Stimulated activated effector memory CD8-positive, alpha-beta T cell treated with anti-CD3 and anti-CD28 coated beads, Interleukin-12 subunit alpha, Interleukin-12 subunit beta, amount 100 ng/mL, for 72 hours (primary cell): Measurements from ENCODE around the gene GNAT1.

Experiments
- ATAC-seq: fragments of 150-1000 bp; cut with Tn5 transposase; 2 replicates; pipeline ENCODE4 v1.10.0; 2021
- DNase-seq, 2 donors: peaks; one replicate each; pipeline ENCODE4 v3.0.0; 2021 to 2022; ENCODE audit warnings: low spot score in 2 of 2
- H3K27ac Mint-ChIP-seq: one replicate; pipeline ENCODE4 v1.8.0; 2022; ENCODE audit warnings: mild to moderate bottlenecking, mixed read lengths
- H3K36me3 Mint-ChIP-seq: one replicate; pipeline ENCODE4 v1.8.0; 2022; ENCODE audit warnings: mild to moderate bottlenecking, mixed read lengths
- H3K4me1 Mint-ChIP-seq: one replicate; pipeline ENCODE4 v1.8.0; 2022; ENCODE audit warnings: mixed read lengths
- H3K4me3 Mint-ChIP-seq: one replicate; pipeline ENCODE4 v1.8.0; 2022; ENCODE audit warnings: mild to moderate bottlenecking, mixed read lengths
- H3K9me3 Mint-ChIP-seq: one replicate; pipeline ENCODE4 v1.8.0; 2022; ENCODE audit warnings: mixed read lengths

The GNAT1 gene

GRCh38 chr3:50168791-50169190, 22.6 kb upstream of the GNAT1 start:
- H3K9me3 Mint-ChIP-seq = no peaks in the 10 kb centered on the region
- no peak overlapping the region for H3K27ac Mint-ChIP-seq
- DNase-seq = no peak
- ATAC-seq = no peak
- peaks cover 5% of the 10 kb centered on the region for H3K4me1 Mint-ChIP-seq
- no peaks in the 10 kb centered on the region for H3K36me3 Mint-ChIP-seq
- no peak overlapping the region for H3K4me3 Mint-ChIP-seq

GRCh38 chr3:50169232-50169832, 22.1 kb upstream of the GNAT1 start:
- peaks cover 7% of the 10 kb centered on the region for H3K4me1 Mint-ChIP-seq

GRCh38 chr3:50169858-50170257, 21.6 kb upstream of the GNAT1 start:
- H3K4me3 Mint-ChIP-seq = no peak overlapping the region
- H3K36me3 Mint-ChIP-seq = no peaks in the 10 kb centered on the region
- ATAC-seq (no peak), DNase-seq (no peak)
- no peak overlapping the region for H3K27ac Mint-ChIP-seq
- peaks cover 7% of the 10 kb centered on the region for H3K4me1 Mint-ChIP-seq
- H3K9me3 Mint-ChIP-seq = no peaks in the 10 kb centered on the region

More at GRCh38 chr3:50169232-50169832, 22.1 kb upstream of the GNAT1 start:
- no peak for ATAC-seq
- Mint-ChIP-seq H3K9me3 (no peaks in the 10 kb centered on the region), H3K27ac (no peak overlapping the region), H3K4me3 (no peak overlapping the region), H3K36me3 (no peaks in the 10 kb centered on the region)
- no peak for DNase-seq

DNA sequence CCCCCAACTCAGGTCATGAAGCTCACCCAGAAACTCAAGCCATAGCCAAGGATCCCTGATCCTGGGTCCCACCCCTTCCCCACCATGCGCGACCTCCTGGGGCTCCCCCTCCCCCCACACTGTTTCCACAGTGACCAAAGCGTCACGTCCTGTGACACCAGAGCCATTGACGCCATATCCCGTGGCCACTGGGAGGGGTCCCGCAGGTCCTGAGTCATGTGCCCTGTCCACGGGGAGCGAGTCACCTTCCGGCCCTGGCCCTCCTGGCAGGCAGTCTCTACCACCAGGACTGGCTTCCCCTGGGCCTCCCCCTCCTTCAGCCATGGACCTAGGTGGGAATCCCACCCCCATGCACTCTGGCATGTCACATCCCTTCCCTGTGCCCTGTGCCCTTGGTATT, 20.7 kb upstream of the GNAT1 start:
- Mint-ChIP-seq H3K27ac (no peak overlapping the region), H3K9me3 (no peaks in the 10 kb centered on the region), H3K4me3 (no peak overlapping the region), H3K4me1 (peaks cover 7% of the 10 kb centered on the region), H3K36me3 (no peaks in the 10 kb centered on the region)
- no peak for DNase-seq
- peak; percentile 46 for ATAC-seq

- no peak for DNase-seq
- H3K9me3 Mint-ChIP-seq = no peaks in the 10 kb centered on the region
- H3K4me1 Mint-ChIP-seq = peaks cover 7% of the 10 kb centered on the region
- ATAC-seq = no peak
- no peak overlapping the region for H3K4me3 Mint-ChIP-seq
- no peaks in the 10 kb centered on the region for H3K36me3 Mint-ChIP-seq
- H3K27ac Mint-ChIP-seq = no peak overlapping the region
Observed at GRCh38 chr3:50171540-50172301, 19.7 kb upstream of the GNAT1 start.

DNA sequence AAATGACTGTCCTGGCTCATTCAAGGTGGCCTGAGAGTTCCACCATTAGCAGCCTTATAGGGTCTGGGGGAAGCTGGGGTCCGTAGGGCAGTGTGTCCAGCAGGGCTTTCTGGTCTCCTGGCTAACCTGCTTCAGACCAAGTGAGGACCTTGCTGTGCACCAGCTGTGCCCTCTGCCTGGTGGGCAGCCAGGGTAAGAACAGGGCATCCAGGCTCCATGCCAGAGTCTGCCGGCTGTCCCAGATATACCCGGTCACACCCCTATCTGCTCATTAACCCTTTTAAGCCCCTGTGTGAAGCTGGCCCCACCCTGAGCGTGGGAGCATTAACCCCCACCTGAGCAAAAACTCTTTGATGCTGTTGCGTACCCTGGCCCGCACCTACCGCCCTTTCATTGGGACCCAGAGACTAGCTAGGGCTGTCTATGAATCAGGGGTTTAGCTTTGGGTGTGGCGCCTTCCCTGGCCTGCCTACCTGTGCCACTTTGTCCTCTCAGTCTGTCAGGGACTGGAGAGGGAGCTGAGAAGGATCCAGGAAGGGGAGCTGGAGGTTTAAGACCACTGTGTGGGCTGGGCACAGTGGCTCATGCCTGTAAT, 18.7 kb upstream of the GNAT1 start:
- H3K36me3 Mint-ChIP-seq = no peaks in the 10 kb centered on the region
- H3K4me3 Mint-ChIP-seq = no peak overlapping the region
- ATAC-seq = no peak
- H3K9me3 Mint-ChIP-seq = no peaks in the 10 kb centered on the region
- no peak overlapping the region for H3K27ac Mint-ChIP-seq
- peaks cover 7% of the 10 kb centered on the region for H3K4me1 Mint-ChIP-seq
- DNase-seq = no peak

DNA sequence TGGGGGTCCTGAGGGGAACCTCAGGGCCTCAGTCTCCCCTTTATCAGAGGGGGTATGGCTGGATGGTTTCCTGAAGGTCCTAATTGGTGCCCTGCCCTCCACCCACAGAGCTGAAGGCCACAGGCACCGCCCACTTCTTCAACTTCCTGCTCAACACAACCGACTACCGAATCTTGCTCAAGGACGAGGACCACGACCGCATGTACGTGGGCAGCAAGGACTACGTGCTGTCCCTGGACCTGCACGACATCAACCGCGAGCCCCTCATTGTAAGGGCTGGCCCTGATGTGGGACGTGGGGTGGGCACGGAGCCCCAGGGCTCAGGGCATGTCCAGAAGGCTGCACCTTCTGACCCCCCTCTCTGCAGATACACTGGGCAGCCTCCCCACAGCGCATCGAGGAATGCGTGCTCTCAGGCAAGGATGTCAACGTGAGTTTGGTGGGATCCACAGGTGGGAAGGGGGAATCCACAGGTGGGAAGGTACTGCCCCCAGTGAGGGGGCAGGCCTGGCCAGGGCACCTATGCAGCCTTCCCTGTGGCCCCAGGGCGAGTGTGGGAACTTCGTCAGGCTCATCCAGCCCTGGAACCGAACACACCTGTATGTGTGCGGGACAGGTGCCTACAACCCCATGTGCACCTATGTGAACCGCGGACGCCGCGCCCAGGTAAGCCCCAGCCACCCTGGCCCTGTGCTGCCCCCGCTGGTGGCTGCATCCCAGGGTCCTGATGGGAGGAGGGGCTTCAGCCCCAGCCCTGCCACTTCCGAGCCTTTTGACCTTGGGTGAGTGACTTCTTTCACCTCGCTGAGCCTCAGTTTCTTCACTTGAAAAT, 17.5 kb upstream of the GNAT1 start:
- DNase-seq = no peak
- peak overlapping the region; percentile 44 for H3K4me3 Mint-ChIP-seq
- H3K27ac Mint-ChIP-seq = no peak overlapping the region
- H3K9me3 Mint-ChIP-seq = no peaks in the 10 kb centered on the region
- no peaks in the 10 kb centered on the region for H3K36me3 Mint-ChIP-seq
- no peak for ATAC-seq
- H3K4me1 Mint-ChIP-seq = peaks cover 7% of the 10 kb centered on the region

DNA sequence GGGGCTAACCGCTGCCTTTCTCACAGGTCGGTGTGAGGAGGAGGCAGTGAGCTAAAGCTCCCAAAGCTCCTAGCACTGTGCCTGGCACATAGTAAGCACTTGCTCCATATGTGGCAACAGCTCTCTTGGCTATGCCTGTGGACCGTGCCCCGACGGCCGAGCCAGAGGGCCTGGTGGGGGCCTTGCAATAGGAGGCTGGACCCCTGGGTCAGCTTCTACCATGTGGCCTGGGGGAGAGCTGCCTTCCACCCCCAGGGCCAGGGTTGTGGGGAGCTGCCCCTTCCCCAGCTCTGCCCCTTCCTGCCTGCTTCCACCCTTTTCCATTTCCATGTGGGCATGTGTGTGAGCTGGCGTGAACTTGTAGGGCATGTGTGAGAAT, 16.9 kb upstream of the GNAT1 start:
- DNase-seq (no peak), ATAC-seq (no peak)
- H3K36me3 Mint-ChIP-seq = no peaks in the 10 kb centered on the region
- H3K27ac Mint-ChIP-seq = no peak overlapping the region
- H3K4me3 Mint-ChIP-seq = no peak overlapping the region
- H3K4me1 Mint-ChIP-seq = peaks cover 7% of the 10 kb centered on the region
- no peaks in the 10 kb centered on the region for H3K9me3 Mint-ChIP-seq

DNA sequence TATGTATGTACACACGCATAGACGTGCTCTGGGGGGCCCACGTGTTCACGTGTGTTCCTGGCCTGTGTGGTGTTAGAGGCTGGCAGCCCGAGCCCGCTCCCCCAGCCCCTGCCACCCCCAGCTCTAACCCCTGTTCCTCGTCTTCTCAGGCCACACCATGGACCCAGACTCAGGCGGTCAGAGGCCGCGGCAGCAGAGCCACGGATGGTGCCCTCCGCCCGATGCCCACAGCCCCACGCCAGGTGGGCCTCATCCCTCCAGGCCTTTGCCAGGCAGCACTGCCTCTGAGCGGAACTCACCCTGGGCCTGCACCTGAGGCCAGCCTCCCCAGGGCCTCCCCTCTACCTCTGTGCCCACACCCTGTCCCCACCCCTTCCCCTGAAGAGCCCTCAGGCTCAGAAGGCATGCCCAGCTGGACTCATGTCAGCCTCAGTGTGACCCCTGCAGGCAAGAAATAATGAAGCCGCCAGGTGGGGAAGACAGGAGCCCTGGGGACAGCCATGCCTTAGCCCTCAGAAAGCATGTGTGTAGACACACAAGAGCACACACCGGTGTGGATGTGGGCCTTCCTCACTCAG, 16.4 kb upstream of the GNAT1 start:
- no peak overlapping the region for H3K27ac Mint-ChIP-seq
- DNase-seq (no peak), ATAC-seq (no peak)
- no peaks in the 10 kb centered on the region for H3K9me3 Mint-ChIP-seq
- H3K4me3 Mint-ChIP-seq = no peak overlapping the region
- peaks cover 7% of the 10 kb centered on the region for H3K4me1 Mint-ChIP-seq
- no peaks in the 10 kb centered on the region for H3K36me3 Mint-ChIP-seq

DNA sequence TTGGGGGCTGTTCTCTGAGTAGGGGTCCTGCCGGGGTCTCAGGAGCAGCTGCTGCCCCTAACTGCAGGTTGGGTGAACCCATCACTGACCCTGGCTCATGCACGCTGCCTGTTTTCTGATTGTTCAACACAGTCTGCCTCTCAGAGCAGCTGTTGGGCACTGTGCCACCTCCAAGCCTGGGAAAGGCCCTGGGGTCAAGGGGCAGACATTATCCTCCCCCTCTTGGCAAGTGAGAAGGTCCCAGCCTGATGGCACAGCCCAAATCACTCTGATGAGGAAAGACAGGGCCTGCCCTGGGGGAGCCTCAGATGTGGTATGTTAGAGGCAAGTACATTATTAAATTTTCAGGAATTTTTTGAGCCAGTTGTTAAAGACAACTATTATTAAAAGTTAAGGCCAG, 14.1 kb upstream of the GNAT1 start:
- Mint-ChIP-seq H3K27ac (no peak overlapping the region), H3K4me3 (no peak overlapping the region), H3K4me1 (peaks cover 7% of the 10 kb centered on the region), H3K9me3 (no peaks in the 10 kb centered on the region), H3K36me3 (no peaks in the 10 kb centered on the region)
- no peak for DNase-seq
- ATAC-seq = no peak

- no peak overlapping the region for H3K27ac Mint-ChIP-seq
- H3K9me3 Mint-ChIP-seq = no peaks in the 10 kb centered on the region
- no peak for DNase-seq
Observed at GRCh38 chr3:50179710-50180109, 11.7 kb upstream of the GNAT1 start.

GRCh38 chr3:50181985-50182384, 9.4 kb upstream of the GNAT1 start:
- no peak for ATAC-seq
- no peaks in the 10 kb centered on the region for H3K36me3 Mint-ChIP-seq
- H3K4me1 Mint-ChIP-seq = no peaks in the 10 kb centered on the region
- no peaks in the 10 kb centered on the region for H3K9me3 Mint-ChIP-seq
- no peak for DNase-seq
- H3K27ac Mint-ChIP-seq = no peak overlapping the region
- no peak overlapping the region for H3K4me3 Mint-ChIP-seq

More at GRCh38 chr3:50179710-50180109, 11.7 kb upstream of the GNAT1 start:
- Mint-ChIP-seq H3K36me3 (no peaks in the 10 kb centered on the region), H3K4me1 (no peaks in the 10 kb centered on the region), H3K4me3 (no peak overlapping the region)
- no peak for ATAC-seq

- DNase-seq (no peak), ATAC-seq (no peak)
- no peak overlapping the region for H3K4me3 Mint-ChIP-seq
- no peaks in the 10 kb centered on the region for H3K9me3 Mint-ChIP-seq
- no peaks in the 10 kb centered on the region for H3K4me1 Mint-ChIP-seq
- no peaks in the 10 kb centered on the region for H3K36me3 Mint-ChIP-seq
- H3K27ac Mint-ChIP-seq = no peak overlapping the region
Observed at GRCh38 chr3:50182533-50183099, 8.8 kb upstream of the GNAT1 start.

DNA sequence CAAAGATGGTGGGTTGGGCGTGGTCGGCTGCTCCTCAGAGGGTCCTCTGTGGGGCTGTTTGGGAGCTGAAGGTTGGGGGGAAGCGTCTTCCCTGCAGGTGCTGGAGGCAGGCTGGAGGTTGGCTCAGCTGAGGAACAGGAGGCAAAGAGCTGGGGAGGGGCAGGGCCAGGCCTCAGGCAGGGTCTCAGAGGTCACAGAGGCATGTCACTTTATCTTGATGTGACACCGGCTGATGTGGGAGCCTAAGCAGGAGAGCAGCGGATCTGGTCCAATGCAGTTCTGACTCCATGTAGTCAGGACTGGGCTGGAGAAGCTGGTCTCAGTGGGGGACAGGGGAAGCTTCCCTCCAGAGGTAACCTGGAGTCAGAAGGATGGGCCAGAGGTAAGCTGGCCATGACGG, 7.7 kb upstream of the GNAT1 start:
- Mint-ChIP-seq H3K36me3 (no peaks in the 10 kb centered on the region), H3K27ac (no peak overlapping the region), H3K4me3 (no peak overlapping the region), H3K4me1 (no peaks in the 10 kb centered on the region), H3K9me3 (no peaks in the 10 kb centered on the region)
- ATAC-seq (no peak), DNase-seq (no peak)
